ENCODE data around the gene FABP3.

The FABP3 gene

DNA sequence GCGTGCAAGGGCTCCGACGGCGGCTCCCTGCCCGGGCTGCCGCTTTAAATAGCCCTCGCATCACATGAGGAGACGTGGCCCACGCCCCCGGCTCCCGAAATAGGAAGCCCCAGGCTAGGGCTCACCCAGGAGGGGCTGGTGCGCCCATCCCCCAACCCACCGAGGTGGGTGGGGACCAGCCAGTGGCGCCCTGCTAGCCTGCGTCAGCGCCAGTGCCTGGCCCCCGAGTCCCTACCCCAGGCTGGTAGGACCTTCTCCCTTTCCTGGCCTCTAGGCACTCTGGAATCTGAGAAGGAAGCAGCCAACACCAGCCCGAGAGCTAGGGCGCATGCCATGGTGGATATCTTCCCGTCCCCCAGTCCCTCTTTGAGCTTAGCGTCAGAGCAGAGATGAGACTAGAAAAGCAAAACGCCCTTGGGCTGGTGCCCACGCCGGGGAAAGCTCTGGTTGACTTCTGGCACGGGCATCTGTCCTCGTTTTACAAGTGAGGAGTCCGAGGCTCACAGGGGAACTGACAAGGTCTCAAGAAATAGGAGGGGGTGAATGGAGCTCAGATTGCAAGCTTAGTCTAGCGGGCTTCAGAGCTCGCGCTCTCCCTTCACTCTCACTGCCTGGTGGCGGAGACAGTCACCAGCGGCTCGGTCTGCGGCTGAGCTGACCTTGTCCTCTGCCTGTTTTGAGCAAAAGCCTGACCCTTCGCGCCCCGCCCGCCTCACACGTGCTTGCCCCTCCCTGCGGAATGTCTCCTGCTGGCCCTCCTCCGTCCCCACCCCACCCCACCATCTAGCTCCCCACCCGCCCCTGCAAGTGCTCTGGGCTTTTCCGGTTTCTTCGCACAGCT lies at the start of gene FABP3:
Gene FABP3 (minus strand): TSS at position 21 of the 841 bp plus-strand sequence. CDS start 62 bp downstream, outside the sequence.
- Histone ChIP-seq H3K36me3 (ENCODE audit: control insufficient read depth, insufficient read depth, low read length) (no peaks in the 10 kb centered on the region), H3K4me3 (ENCODE audit: low read depth, low read length) (peak within 1 kb of the TSS; percentile 14), H3K27me3 (ENCODE audit: control insufficient read depth, insufficient read depth, low read length) (no peaks in the 10 kb centered on the region), H3K4me1 (peaks cover 4% of the 10 kb centered on the region), H3K9ac (no peak within 1 kb of the TSS), H3K79me2 (no peaks in the 10 kb centered on the region), H3K4me2 (ENCODE audit: low read length) (peak within 1 kb of the TSS; percentile 76), H3K27ac (peak within 1 kb of the TSS; percentile 65), H2AFZ (peak within 1 kb of the TSS; percentile 90), H3K9me3 (ENCODE audit: control insufficient read depth, low read length) (no peaks in the 10 kb centered on the region)
- TF ChIP-seq, protein P1, sequence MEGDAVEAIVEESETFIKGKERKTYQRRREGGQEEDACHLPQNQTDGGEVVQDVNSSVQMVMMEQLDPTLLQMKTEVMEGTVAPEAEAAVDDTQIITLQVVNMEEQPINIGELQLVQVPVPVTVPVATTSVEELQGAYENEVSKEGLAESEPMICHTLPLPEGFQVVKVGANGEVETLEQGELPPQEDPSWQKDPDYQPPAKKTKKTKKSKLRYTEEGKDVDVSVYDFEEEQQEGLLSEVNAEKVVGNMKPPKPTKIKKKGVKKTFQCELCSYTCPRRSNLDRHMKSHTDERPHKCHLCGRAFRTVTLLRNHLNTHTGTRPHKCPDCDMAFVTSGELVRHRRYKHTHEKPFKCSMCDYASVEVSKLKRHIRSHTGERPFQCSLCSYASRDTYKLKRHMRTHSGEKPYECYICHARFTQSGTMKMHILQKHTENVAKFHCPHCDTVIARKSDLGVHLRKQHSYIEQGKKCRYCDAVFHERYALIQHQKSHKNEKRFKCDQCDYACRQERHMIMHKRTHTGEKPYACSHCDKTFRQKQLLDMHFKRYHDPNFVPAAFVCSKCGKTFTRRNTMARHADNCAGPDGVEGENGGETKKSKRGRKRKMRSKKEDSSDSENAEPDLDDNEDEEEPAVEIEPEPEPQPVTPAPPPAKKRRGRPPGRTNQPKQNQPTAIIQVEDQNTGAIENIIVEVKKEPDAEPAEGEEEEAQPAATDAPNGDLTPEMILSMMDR (IDR thresholded peaks at IDR 0.05), result no peak

DNA sequence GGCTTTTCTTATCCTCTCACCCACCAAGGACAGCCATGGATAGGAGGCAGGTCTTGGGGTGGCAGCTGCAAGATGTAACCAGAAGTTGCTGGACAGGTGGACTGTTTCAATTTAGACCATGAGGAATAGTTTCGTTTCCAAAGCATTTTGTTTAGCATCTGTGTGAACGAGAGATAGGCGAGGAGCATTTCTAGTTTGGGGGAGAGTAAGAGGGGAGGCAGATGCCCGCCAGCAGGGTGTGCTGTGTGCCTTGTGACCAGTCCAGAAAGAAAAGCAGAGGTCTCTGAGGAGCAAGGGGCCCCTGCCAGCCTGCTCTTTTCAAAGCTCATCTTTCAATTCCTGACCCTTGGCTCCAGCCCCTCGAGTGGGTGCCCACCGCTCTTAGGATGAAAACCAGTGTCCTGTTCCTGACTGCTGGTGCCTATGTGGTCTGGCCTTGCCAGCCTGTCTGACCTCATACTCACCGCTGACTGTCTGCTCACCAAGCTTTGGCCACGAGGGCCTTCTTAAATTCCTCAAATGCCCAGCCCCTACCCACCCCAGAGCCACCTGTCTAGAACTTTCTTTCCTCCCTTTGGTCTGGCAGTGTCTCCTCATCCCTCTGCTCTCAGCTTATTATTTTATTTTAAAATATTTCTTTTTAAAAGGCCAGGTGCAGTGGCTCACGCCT lies 48.6 kb upstream of the FABP3 start:
- Histone ChIP-seq H3K27ac (no peak overlapping the region), H3K9ac (no peak overlapping the region)

DNA sequence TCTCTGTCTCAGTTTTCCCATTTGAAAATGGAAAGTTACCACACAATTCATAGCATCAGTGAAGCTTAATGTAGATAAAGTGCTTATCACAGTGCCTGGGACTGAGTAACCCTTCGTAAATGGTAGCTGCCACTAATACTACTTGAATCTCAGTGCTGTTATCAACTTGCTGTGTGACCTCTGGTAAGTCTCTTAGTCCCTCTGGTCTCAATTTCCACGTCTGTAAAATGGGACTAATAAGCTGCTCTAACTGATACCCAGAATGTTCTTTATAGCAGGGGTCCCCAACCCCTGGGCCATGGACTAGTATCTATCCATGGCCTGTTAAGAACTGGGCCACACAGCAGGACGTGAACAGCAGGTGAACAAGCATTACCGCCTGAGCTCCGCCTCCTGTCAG lies 47.8 kb upstream of the FABP3 start:
- Histone ChIP-seq H3K4me2 (ENCODE audit: low read length) (no peak overlapping the region), H3K9ac (no peak overlapping the region), H3K4me1 (no peaks in the 10 kb centered on the region), H3K36me3 (ENCODE audit: control insufficient read depth, insufficient read depth, low read length) (no peaks in the 10 kb centered on the region), H2AFZ (no peak overlapping the region), H3K4me3 (ENCODE audit: low read depth, low read length) (no peak overlapping the region), H3K9me3 (ENCODE audit: control insufficient read depth, low read length) (no peaks in the 10 kb centered on the region), H3K27ac (no peak overlapping the region), H3K79me2 (peaks cover 3% of the 10 kb centered on the region), H3K27me3 (ENCODE audit: control insufficient read depth, insufficient read depth, low read length) (no peaks in the 10 kb centered on the region)
- TF ChIP-seq, protein P1 (IDR thresholded peaks at IDR 0.05), result no peak

More for the DNA sequence above, 48.6 kb upstream of the FABP3 start:
- no peak overlapping the region for H2AFZ ChIP-seq
- no peak overlapping the region for H3K4me2 ChIP-seq (ENCODE audit: low read length)
- H3K79me2 ChIP-seq, result peaks cover 3% of the 10 kb centered on the region
- TF ChIP-seq, protein P1 (IDR thresholded peaks at IDR 0.05), result no peak
- H3K36me3 ChIP-seq (ENCODE audit: control insufficient read depth, insufficient read depth, low read length), result no peaks in the 10 kb centered on the region
- no peaks in the 10 kb centered on the region for H3K9me3 ChIP-seq (ENCODE audit: control insufficient read depth, low read length)
- H3K4me3 ChIP-seq (ENCODE audit: low read depth, low read length), result no peak overlapping the region
- H3K27me3 ChIP-seq (ENCODE audit: control insufficient read depth, insufficient read depth, low read length), result no peaks in the 10 kb centered on the region
- H3K4me1 ChIP-seq, result no peaks in the 10 kb centered on the region

DNA sequence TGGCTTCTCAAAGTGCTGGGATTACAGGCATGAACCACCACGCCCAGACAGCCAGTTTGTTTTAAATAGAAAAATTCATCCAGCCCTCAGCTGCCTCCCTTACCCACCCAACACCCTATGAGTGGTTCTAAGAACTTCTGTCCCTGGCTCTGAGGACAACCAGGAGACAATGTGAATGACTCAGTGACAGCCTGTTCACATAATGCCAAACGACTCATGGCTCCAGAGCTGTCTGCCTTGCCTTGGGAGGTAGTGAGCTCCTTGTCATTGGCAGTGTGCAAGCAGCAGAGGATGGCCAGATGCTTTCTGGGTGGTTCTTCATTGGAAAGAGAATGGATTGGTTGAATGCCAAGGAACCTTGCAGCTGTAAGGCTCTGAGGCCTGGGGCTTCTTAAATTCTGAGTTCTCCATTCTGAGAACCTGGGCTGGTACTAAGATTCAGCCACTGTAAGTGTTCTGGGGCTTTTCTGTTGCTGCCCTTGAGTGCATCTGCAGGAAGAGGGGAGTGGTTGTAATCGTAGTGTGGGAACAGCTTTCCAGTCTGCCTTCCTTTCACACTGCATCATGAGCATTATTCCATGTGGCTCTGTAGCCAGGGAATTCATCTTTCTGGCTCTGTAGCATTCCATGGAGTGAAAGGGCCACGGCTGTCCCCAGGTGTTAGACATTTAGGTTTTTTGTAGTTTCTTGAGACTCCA lies 45.9 kb upstream of the FABP3 start:
- Histone ChIP-seq H3K36me3 (ENCODE audit: control insufficient read depth, insufficient read depth, low read length) (no peaks in the 10 kb centered on the region), H3K27ac (no peak overlapping the region), H3K79me2 (no peaks in the 10 kb centered on the region), H3K4me2 (ENCODE audit: low read length) (no peak overlapping the region), H3K9me3 (ENCODE audit: control insufficient read depth, low read length) (no peaks in the 10 kb centered on the region), H3K4me1 (peaks cover 3% of the 10 kb centered on the region), H3K9ac (no peak overlapping the region), H3K27me3 (ENCODE audit: control insufficient read depth, insufficient read depth, low read length) (no peaks in the 10 kb centered on the region), H2AFZ (no peak overlapping the region), H3K4me3 (ENCODE audit: low read depth, low read length) (no peak overlapping the region)
- TF ChIP-seq, protein P1 (IDR thresholded peaks at IDR 0.05), result no peak

All from parathyroid adenoma (tissue), 2 donors.